ENCODE measurements around the gene PRDM5. TPM values are rescaled to one million over a fixed set of nuclear protein-coding genes. Genes with fewer than 3 reads are reported as not detected.

The PRDM5 gene
- total and polyA plus RNA-seq, 2 donors (not counting 3 experiments of a cell fraction or from before 2014, with no cell fraction given): 2.2 to 8.1 TPM

DNA sequence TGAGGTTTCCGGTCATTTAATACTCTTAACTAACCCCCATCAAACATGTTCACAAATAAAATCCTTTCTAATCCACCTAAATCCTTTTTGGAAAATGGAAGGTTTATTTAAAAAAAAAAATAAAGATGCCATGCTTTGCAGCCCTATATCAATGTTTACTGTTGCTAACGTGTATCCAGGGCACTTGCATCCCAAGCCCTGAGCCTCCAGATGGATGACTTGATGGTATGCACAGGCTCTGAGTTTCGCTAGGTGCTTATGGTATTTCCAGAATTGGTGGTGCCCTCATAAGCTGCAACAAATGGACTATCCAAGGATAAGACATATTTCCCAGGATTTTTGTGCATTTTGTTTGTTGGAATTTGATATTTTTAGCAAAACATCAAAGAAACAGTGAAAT lies 257.7 kb downstream of the PRDM5 start:
- ChIA-PET POLR2A (no interaction called here), CTCF (interaction anchor here (1.6 kb wide), 1 partner anchor 8 kb away, joined by 4 read pairs; no protein-coding TSS in a partner anchor)

More for the DNA sequence above, 257.7 kb downstream of the PRDM5 start:
- Histone ChIP-seq H3K27ac (ENCODE audit: insufficient read depth, low read depth, low read length) (no peak overlapping the region), H3K36me3 (ENCODE audit: control insufficient read depth in 2 of 2, extremely low read depth in 1 of 2, insufficient read depth in 2 of 2, low read length in 2 of 2) (no peaks in the 10 kb centered on the region), H3K9ac (replicated peaks; ENCODE audit: extremely low read depth, insufficient read depth, low read length) (no peak overlapping the region), H3K4me3 (replicated peaks in 1 of 3; ENCODE audit: insufficient read depth in 1 of 3, low read depth in 1 of 3, low read length in 3 of 3) (no peak overlapping the region), H3K9me1 (replicated peaks; ENCODE audit: control insufficient read depth, extremely low read depth, insufficient read depth, low read length) (no peaks in the 10 kb centered on the region), H3K27me3 (ENCODE audit: control insufficient read depth in 2 of 2, insufficient read depth in 2 of 2, low read length in 2 of 2) (no peaks in the 10 kb centered on the region), H3K79me2 (ENCODE audit: control insufficient read depth, insufficient read depth, low read length) (no peaks in the 10 kb centered on the region), H4K20me1 (replicated peaks; ENCODE audit: control insufficient read depth, extremely low read depth, insufficient read depth, low read length) (no peaks in the 10 kb centered on the region), H3K9me3 (replicated peaks; ENCODE audit: control insufficient read depth, insufficient read depth, low read length) (no peaks in the 10 kb centered on the region), H3K4me1 (ENCODE audit: control insufficient read depth, extremely low read depth, insufficient read depth, low read length) (no peaks in the 10 kb centered on the region), H3K4me2 (ENCODE audit: insufficient read depth, low read length) (no peak overlapping the region), H2AFZ (ENCODE audit: low read depth, low read length) (no peak overlapping the region)
- FAIRE-seq (no peak), DNase-seq (ENCODE audit: low read depth, low spot score) (no peak)
- no peak for TF ChIP-seq POLR2AphosphoS5 (IDR thresholded peaks at IDR 0.05; ENCODE audit: insufficient read depth, low read depth, low read length)
- TF ChIP-seq, protein P1, sequence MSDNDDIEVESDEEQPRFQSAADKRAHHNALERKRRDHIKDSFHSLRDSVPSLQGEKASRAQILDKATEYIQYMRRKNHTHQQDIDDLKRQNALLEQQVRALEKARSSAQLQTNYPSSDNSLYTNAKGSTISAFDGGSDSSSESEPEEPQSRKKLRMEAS (IDR thresholded peaks at IDR 0.05; ENCODE audit: insufficient read depth, insufficient read length): no peak
- TF ChIP-seq, protein P2, sequence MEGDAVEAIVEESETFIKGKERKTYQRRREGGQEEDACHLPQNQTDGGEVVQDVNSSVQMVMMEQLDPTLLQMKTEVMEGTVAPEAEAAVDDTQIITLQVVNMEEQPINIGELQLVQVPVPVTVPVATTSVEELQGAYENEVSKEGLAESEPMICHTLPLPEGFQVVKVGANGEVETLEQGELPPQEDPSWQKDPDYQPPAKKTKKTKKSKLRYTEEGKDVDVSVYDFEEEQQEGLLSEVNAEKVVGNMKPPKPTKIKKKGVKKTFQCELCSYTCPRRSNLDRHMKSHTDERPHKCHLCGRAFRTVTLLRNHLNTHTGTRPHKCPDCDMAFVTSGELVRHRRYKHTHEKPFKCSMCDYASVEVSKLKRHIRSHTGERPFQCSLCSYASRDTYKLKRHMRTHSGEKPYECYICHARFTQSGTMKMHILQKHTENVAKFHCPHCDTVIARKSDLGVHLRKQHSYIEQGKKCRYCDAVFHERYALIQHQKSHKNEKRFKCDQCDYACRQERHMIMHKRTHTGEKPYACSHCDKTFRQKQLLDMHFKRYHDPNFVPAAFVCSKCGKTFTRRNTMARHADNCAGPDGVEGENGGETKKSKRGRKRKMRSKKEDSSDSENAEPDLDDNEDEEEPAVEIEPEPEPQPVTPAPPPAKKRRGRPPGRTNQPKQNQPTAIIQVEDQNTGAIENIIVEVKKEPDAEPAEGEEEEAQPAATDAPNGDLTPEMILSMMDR (IDR thresholded peaks at IDR 0.05; ENCODE audit: extremely low read depth in 1 of 2, insufficient read depth in 1 of 2, low read depth in 1 of 2, low read length in 2 of 2): no peak
- TF ChIP-seq MYC (IDR thresholded peaks at IDR 0.05; ENCODE audit: low read depth, low read length): no peak
- no peak for TF ChIP-seq POLR2A (IDR thresholded peaks at IDR 0.05; ENCODE audit: low read depth, low read length)
- TF ChIP-seq JUN (IDR thresholded peaks at IDR 0.05; ENCODE audit: borderline replicate concordance, insufficient read depth, insufficient read length, low read depth): no peak
- TF ChIP-seq GATA2 (IDR thresholded peaks at IDR 0.05; ENCODE audit: insufficient read depth, insufficient read length, low read depth, low read length): no peak
- TF ChIP-seq FOS (IDR thresholded peaks at IDR 0.05; ENCODE audit: borderline replicate concordance, insufficient read depth, low read length): no peak
- TF ChIP-seq EZH2 (IDR thresholded peaks at IDR 0.05; ENCODE audit: borderline replicate concordance, low read depth, low read length, severe bottlenecking): no peak
- BruUV-seq (replicated peaks): no TSS peak
- intact Hi-C loops (cut with micrococcal nuclease) (no loop called here), dilution Hi-C loops (cut with MboI; ENCODE audit: extremely low pct_ligation_motif_present, low sequenced_read_pairs) (no loop called here)

Measured in endothelial cell of umbilical vein (primary cell).